ENCODE data around the gene MS4A8. TPM values are rescaled to one million over a fixed set of nuclear protein-coding genes. Genes with fewer than 3 reads are reported as not detected.
A peak's percentile ranks its signal among the peaks of the same experiment; 100 is the strongest.

Gene MS4A8
- total and polyA plus RNA-seq, 2 experiments from 2014 or later, result 1.7 to 3.8 TPM

GRCh38 chr11:60703374-60703773 is 4.0 kb downstream of the MS4A8 start:
- WGBS (ENCODE audit: low lambda C conversion rate, missing lambda C conversion rate), result 93% methylated on average over 12 of the region's 12 CpGs
- no peak overlapping the region for H3K27ac ChIP-seq
- H4K20me1 ChIP-seq (ENCODE audit: insufficient read depth, poor library complexity, severe bottlenecking), result no peaks in the 10 kb centered on the region
- no peaks in the 10 kb centered on the region for H3K9me3 ChIP-seq (ENCODE audit: low read depth)
- no peaks in the 10 kb centered on the region for H3K36me3 ChIP-seq (replicated peaks; ENCODE audit: insufficient read depth, low read depth)
- H3K4me2 ChIP-seq, result no peak overlapping the region
- TF ChIP-seq CTCF (IDR thresholded peaks at IDR 0.05; ENCODE audit: poor library complexity) (no peak), EZH2 (IDR thresholded peaks at IDR 0.05; ENCODE audit: borderline replicate concordance) (no peak), EZH2phosphoT487 (IDR thresholded peaks at IDR 0.05; ENCODE audit: low read depth, severe bottlenecking, unreplicated experiment) (no peak)
- no peaks in the 10 kb centered on the region for H3K9me2 ChIP-seq (replicated peaks; ENCODE audit: insufficient read depth)
- no peaks in the 10 kb centered on the region for H3K27me3 ChIP-seq
- H2AFZ ChIP-seq, result no peak overlapping the region
- no peak overlapping the region for H3K4me3 ChIP-seq
- DNase-seq (ENCODE audit: low spot score), result no peak
- no peaks in the 10 kb centered on the region for H3K4me1 ChIP-seq (ENCODE audit: insufficient read depth)
- no peaks in the 10 kb centered on the region for H3K79me2 ChIP-seq

- TF ChIP-seq EZH2phosphoT487 (IDR thresholded peaks at IDR 0.05; ENCODE audit: low read depth, severe bottlenecking, unreplicated experiment) (no peak), EZH2 (IDR thresholded peaks at IDR 0.05; ENCODE audit: borderline replicate concordance) (no peak), CTCF (IDR thresholded peaks at IDR 0.05; ENCODE audit: poor library complexity) (no peak)
- Histone ChIP-seq H3K36me3 (replicated peaks; ENCODE audit: insufficient read depth, low read depth) (no peaks in the 10 kb centered on the region), H3K4me1 (ENCODE audit: insufficient read depth) (peaks cover 9% of the 10 kb centered on the region), H3K9me3 (ENCODE audit: low read depth) (no peaks in the 10 kb centered on the region), H4K20me1 (ENCODE audit: insufficient read depth, poor library complexity, severe bottlenecking) (no peaks in the 10 kb centered on the region), H3K9me2 (replicated peaks; ENCODE audit: insufficient read depth) (no peaks in the 10 kb centered on the region), H3K79me2 (no peaks in the 10 kb centered on the region), H3K4me3 (no peak overlapping the region), H2AFZ (no peak overlapping the region), H3K27ac (no peak overlapping the region), H3K4me2 (no peak overlapping the region), H3K27me3 (no peaks in the 10 kb centered on the region)
- 93% methylated on average over 5 of the region's 5 CpGs for WGBS (ENCODE audit: low lambda C conversion rate, missing lambda C conversion rate)
- DNase-seq (ENCODE audit: low spot score), result no peak
Observed at GRCh38 chr11:60705895-60706294, 6.5 kb downstream of the MS4A8 start.

GRCh38 chr11:60706931-60707330 is 7.5 kb downstream of the MS4A8 start:
- Histone ChIP-seq H2AFZ (no peak overlapping the region), H3K4me3 (no peak overlapping the region), H3K27me3 (no peaks in the 10 kb centered on the region), H4K20me1 (ENCODE audit: insufficient read depth, poor library complexity, severe bottlenecking) (no peaks in the 10 kb centered on the region), H3K9me2 (replicated peaks; ENCODE audit: insufficient read depth) (no peaks in the 10 kb centered on the region), H3K79me2 (no peaks in the 10 kb centered on the region), H3K9me3 (ENCODE audit: low read depth) (no peaks in the 10 kb centered on the region), H3K4me2 (no peak overlapping the region), H3K4me1 (ENCODE audit: insufficient read depth) (peaks cover 12% of the 10 kb centered on the region), H3K27ac (no peak overlapping the region), H3K36me3 (replicated peaks; ENCODE audit: insufficient read depth, low read depth) (no peaks in the 10 kb centered on the region)
- no peak for DNase-seq (ENCODE audit: low spot score)
- WGBS (ENCODE audit: low lambda C conversion rate, missing lambda C conversion rate), result 67% methylated on average over 5 of the region's 5 CpGs
- no peak for TF ChIP-seq CTCF (IDR thresholded peaks at IDR 0.05; ENCODE audit: poor library complexity)
- TF ChIP-seq EZH2phosphoT487 (IDR thresholded peaks at IDR 0.05; ENCODE audit: low read depth, severe bottlenecking, unreplicated experiment), result no peak
- TF ChIP-seq EZH2 (IDR thresholded peaks at IDR 0.05; ENCODE audit: borderline replicate concordance), result no peak

GRCh38 chr11:60710482-60710881 is 11.1 kb downstream of the MS4A8 start:
- Histone ChIP-seq H2AFZ (no peak overlapping the region), H3K9me3 (ENCODE audit: low read depth) (no peaks in the 10 kb centered on the region), H3K27ac (peak overlapping the region; percentile 15), H3K4me2 (no peak overlapping the region), H3K4me3 (no peak overlapping the region), H3K79me2 (no peaks in the 10 kb centered on the region), H3K27me3 (no peaks in the 10 kb centered on the region), H4K20me1 (ENCODE audit: insufficient read depth, poor library complexity, severe bottlenecking) (no peaks in the 10 kb centered on the region), H3K9me2 (replicated peaks; ENCODE audit: insufficient read depth) (no peaks in the 10 kb centered on the region), H3K4me1 (ENCODE audit: insufficient read depth) (peaks cover 12% of the 10 kb centered on the region), H3K36me3 (replicated peaks; ENCODE audit: insufficient read depth, low read depth) (no peaks in the 10 kb centered on the region)
- DNase-seq (ENCODE audit: low spot score), result peak; percentile 23
- WGBS (ENCODE audit: low lambda C conversion rate, missing lambda C conversion rate), result 63% methylated on average over 4 of the region's 4 CpGs
- TF ChIP-seq EZH2 (IDR thresholded peaks at IDR 0.05; ENCODE audit: borderline replicate concordance) (no peak), CTCF (IDR thresholded peaks at IDR 0.05; ENCODE audit: poor library complexity) (no peak), EZH2phosphoT487 (IDR thresholded peaks at IDR 0.05; ENCODE audit: low read depth, severe bottlenecking, unreplicated experiment) (no peak)
